Breast epithelium (tissue), 4 donors: Measurements from ENCODE around the gene UQCC5. TPM values are rescaled to one million over a fixed set of nuclear protein-coding genes. Genes with fewer than 3 reads are reported as not detected.

ENCODE experiments used
- DNase-seq, 2 donors: peaks; one replicate each; pipeline ENCODE4 v3.0.0-alpha.2; 2019; ENCODE audit warnings: low spot score in 2 of 2
- H3K27ac ChIP-seq, 2 donors: fragments of 200-600 bp; sonication (generic) in 1 of 2; one replicate each; pipeline ENCODE4 v1.5.1; 2016 to 2019; ENCODE audit warnings: mild to moderate bottlenecking in 1 of 2
- H3K27me3 ChIP-seq, 2 donors: fragments of 200-600 bp; sonication (generic) in 1 of 2; one replicate each; pipeline versions ENCODE4 v1.5.1 to v1.6.0; 2017 to 2019; ENCODE audit warnings: control low read depth in 1 of 2, mild to moderate bottlenecking in 1 of 2
- H3K36me3 ChIP-seq: fragments of 200-600 bp; one replicate; pipeline ENCODE4 v1.5.1; 2019
- H3K4me1 ChIP-seq, 2 donors: fragments of 200-600 bp; sonication (generic); one replicate each; pipeline ENCODE4 v1.5.1; 2016 to 2019; ENCODE audit warnings: control low read depth in 1 of 2
- H3K4me3 ChIP-seq, 3 donors: fragments of 200-600 bp; sonication (generic); 1 replicate in 2 of 3; 2 replicates in 1 of 3; pipeline ENCODE4 v1.5.1; 2016 to 2019; ENCODE audit warnings: mild to moderate bottlenecking in 3 of 3, moderate library complexity in 2 of 3
- H3K9me3 ChIP-seq, 2 donors: fragments of 200-600 bp; sonication (generic) in 1 of 2; one replicate each; pipeline ENCODE4 v1.5.1; 2016 to 2019; ENCODE audit warnings: control low read depth in 1 of 2
- POLR2A ChIP-seq: fragments of 450-650 bp; IDR thresholded peaks from one replicate; pipeline ENCODE4 v1.6.1; 2016; ENCODE audit warnings: antibody characterized with exemption, mild to moderate bottlenecking, moderate library complexity
- POLR2AphosphoS5 ChIP-seq, 3 donors: sonication (generic); formaldehyde crosslinking; IDR thresholded peaks; one replicate each; pipeline ENCODE4 v1.6.1; 2017; ENCODE audit warnings: antibody characterized with exemption in 3 of 3
- intact Hi-C: fragments of 100-400 bp; cut with DNase I; formaldehyde crosslinking; loops from one replicate; pipeline ENCODE4 v1.15.1; 2023; ENCODE audit warnings: low total_unique reads
- total RNA-seq, 3 donors: library from RNA; depleted of rRNA; stranded (reverse); fragments of >200 nt; gene quantifications; one replicate each; pipeline ENCODE4 v1.1.0, GENCODE V29; 2016
- TF ChIP-seq, protein P1 (sequence below), 3 donors: fragments of 450-650 bp; IDR thresholded peaks; one replicate each; pipeline ENCODE4 v1.5.1; 2016 to 2017; ENCODE audit warnings: antibody characterized with exemption in 3 of 3, mild to moderate bottlenecking in 3 of 3, moderate library complexity in 3 of 3

The UQCC5 gene
- total RNA-seq, 3 donors from 2014 or later = 1.3 to 14.1 (median 1.8) TPM

DNA sequence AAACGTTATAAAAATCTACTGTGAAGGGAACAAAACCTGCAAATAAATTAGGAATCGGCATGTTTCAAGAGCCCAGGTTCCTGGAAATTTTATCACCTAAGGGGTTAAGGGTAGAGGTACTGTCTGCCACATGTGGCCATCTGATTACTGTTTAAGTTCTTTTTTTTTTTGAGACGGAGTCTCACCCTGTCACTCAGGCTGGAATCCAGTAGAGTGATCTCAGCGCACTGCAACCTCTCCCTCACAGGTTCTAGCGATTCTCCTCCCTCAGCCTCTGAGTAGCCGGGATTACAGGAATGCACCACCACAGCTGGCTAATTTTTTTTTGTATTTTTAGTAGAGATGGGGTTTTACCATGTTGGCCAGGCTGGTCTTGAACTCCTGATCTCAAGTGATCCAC, 35.8 kb downstream of the UQCC5 start:
- no peaks in the 10 kb centered on the region for H3K4me1 ChIP-seq
- H3K27ac ChIP-seq = no peak overlapping the region
- no peaks in the 10 kb centered on the region for H3K27me3 ChIP-seq
- H3K36me3 ChIP-seq = no peaks in the 10 kb centered on the region
- intact Hi-C loops = no loop called here
- H3K4me3 ChIP-seq = no peak overlapping the region
- TF ChIP-seq, protein P1, sequence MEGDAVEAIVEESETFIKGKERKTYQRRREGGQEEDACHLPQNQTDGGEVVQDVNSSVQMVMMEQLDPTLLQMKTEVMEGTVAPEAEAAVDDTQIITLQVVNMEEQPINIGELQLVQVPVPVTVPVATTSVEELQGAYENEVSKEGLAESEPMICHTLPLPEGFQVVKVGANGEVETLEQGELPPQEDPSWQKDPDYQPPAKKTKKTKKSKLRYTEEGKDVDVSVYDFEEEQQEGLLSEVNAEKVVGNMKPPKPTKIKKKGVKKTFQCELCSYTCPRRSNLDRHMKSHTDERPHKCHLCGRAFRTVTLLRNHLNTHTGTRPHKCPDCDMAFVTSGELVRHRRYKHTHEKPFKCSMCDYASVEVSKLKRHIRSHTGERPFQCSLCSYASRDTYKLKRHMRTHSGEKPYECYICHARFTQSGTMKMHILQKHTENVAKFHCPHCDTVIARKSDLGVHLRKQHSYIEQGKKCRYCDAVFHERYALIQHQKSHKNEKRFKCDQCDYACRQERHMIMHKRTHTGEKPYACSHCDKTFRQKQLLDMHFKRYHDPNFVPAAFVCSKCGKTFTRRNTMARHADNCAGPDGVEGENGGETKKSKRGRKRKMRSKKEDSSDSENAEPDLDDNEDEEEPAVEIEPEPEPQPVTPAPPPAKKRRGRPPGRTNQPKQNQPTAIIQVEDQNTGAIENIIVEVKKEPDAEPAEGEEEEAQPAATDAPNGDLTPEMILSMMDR (IDR thresholded peaks at IDR 0.05) = no peak
- TF ChIP-seq POLR2AphosphoS5 (IDR thresholded peaks at IDR 0.05) (no peak), POLR2A (no peak)
- no peak for DNase-seq
- no peaks in the 10 kb centered on the region for H3K9me3 ChIP-seq

DNA sequence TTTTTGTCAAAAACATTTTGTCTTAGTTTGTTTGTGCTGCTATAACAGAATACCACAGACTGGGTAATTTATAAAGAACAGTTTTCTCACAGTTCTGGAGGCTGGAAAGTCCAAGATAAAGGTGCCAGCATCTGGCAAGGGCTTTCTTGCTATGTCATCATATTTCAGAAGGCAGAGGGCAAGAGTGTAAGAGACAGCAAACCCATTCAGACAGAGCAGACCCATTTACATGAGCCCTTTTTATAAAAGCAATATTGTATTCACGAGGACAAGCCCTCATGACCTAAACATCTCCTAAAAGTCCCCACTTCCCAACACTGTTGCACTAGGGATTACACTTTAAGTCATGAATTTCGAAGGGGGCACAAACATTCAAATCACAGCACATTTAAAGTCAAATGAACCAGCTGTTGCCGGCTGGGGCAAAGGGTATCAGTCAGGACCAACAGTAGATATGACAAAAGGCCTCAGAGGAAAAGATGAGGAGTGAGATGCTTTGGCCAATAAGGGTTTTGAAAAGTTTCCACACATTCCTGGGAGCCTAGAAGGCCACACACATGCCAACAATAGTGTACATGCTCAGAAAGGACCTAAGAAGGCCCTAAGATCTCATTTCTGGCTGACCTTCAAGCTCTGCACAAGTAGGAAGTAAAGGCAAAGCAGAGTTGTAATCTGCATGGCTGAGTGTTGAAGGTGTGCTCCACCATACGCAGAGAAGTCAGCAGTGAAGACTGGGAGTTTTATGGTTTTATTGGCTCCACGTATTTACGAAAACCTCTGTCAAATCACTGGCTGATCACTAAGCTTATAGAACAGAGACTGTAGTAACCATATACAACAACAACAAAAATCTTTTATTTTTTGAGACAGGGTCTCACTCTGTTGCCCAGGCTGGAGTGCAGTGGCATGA, 37.9 kb downstream of the UQCC5 start:
- Histone ChIP-seq H3K36me3 (no peaks in the 10 kb centered on the region), H3K9me3 (no peaks in the 10 kb centered on the region), H3K27me3 (no peaks in the 10 kb centered on the region), H3K27ac (no peak overlapping the region), H3K4me1 (no peaks in the 10 kb centered on the region), H3K4me3 (no peak overlapping the region)
- no peak for DNase-seq
- intact Hi-C loops = loop anchor here (2.0 kb wide), 1 partner anchor 26 kb away; no protein-coding TSS in a partner anchor
- no peak for TF ChIP-seq POLR2A
- TF ChIP-seq, protein P1 (IDR thresholded peaks at IDR 0.05) = no peak
- no peak for TF ChIP-seq POLR2AphosphoS5 (IDR thresholded peaks at IDR 0.05)

Other genes with a start within 250 kb of the UQCC5 start
- gene GLYCTK, start 248.8 kb upstream of the UQCC5 start, total RNA-seq = 10 to 100 TPM in 1 of 3 donors, 1 to 10 TPM in 2; 7.3 to 17.8 (median 9.5) TPM
- gene DNAH1, start 220.3 kb upstream of the UQCC5 start, total RNA-seq = 10 to 100 TPM in 2 of 3 donors, 1 to 10 TPM in 1; 7.5 to 11.5 (median 10.8) TPM
- 10 to 100 TPM; 51.8 to 78.1 (median 65.5) TPM for gene BAP1, start 126.6 kb upstream of the UQCC5 start, total RNA-seq
- 10 to 100 TPM; 11.8 to 18.1 (median 12.4) TPM for gene PHF7, start 125.9 kb upstream of the UQCC5 start, total RNA-seq
- gene SEMA3G, start 91.5 kb upstream of the UQCC5 start, total RNA-seq = 100 to 1,000 TPM in 1 of 3 donors, 10 to 100 TPM in 2; 12.3 to 255 (median 70.1) TPM
- gene TNNC1, start 82.6 kb upstream of the UQCC5 start, total RNA-seq = 1 to 10 TPM in 2 of 3 donors, not detected in 1; 3.7 to 4.2 TPM
- gene NISCH, start 81.0 kb upstream of the UQCC5 start, total RNA-seq = 100 to 1,000 TPM in 2 of 3 donors, 10 to 100 TPM in 1; 67.7 to 119 (median 108) TPM
- 100 to 1,000 TPM in 1 of 3 donors, 10 to 100 TPM in 2; 47.7 to 149 (median 55.4) TPM for gene STAB1, start 41.3 kb upstream of the UQCC5 start, total RNA-seq
- 10 to 100 TPM; 26.5 to 35.7 (median 28.6) TPM for gene NT5DC2, start 2.7 kb upstream of the UQCC5 start, total RNA-seq
- gene PBRM1, start 149.3 kb downstream of the UQCC5 start, total RNA-seq = 10 to 100 TPM; 81.0 to 98.7 (median 98.6) TPM
- 100 to 1,000 TPM in 2 of 3 donors, 10 to 100 TPM in 1; 57.3 to 137 (median 126) TPM for gene GNL3, start 149.4 kb downstream of the UQCC5 start, total RNA-seq
- gene GLT8D1, start 169.2 kb downstream of the UQCC5 start, total RNA-seq = 10 to 100 TPM; 44.5 to 65.7 (median 56.4) TPM
- gene SPCS1, start 169.5 kb downstream of the UQCC5 start, total RNA-seq = 10 to 100 TPM; 77.1 to 90.2 (median 86.5) TPM
- gene NEK4, start 234.3 kb downstream of the UQCC5 start, total RNA-seq = 10 to 100 TPM; 16.5 to 32.4 (median 30.0) TPM
- gene ITIH1, start 241.0 kb downstream of the UQCC5 start, total RNA-seq = under 1 TPM in 2 of 3 donors, not detected in 1; 0.32 to 0.33 TPM